ENCODE measurements around the gene ZSWIM5. TPM values are rescaled to one million over a fixed set of nuclear protein-coding genes. Genes with fewer than 3 reads are reported as not detected.
"Not testable (repeated sequence)": the region's sequence is repeated elsewhere in the genome, so short reads cannot be mapped to it uniquely, and the experiment has no call there.

ZSWIM5 gene
- total RNA-seq, 1 donor from 2014 or later = 1.5 TPM

DNA sequence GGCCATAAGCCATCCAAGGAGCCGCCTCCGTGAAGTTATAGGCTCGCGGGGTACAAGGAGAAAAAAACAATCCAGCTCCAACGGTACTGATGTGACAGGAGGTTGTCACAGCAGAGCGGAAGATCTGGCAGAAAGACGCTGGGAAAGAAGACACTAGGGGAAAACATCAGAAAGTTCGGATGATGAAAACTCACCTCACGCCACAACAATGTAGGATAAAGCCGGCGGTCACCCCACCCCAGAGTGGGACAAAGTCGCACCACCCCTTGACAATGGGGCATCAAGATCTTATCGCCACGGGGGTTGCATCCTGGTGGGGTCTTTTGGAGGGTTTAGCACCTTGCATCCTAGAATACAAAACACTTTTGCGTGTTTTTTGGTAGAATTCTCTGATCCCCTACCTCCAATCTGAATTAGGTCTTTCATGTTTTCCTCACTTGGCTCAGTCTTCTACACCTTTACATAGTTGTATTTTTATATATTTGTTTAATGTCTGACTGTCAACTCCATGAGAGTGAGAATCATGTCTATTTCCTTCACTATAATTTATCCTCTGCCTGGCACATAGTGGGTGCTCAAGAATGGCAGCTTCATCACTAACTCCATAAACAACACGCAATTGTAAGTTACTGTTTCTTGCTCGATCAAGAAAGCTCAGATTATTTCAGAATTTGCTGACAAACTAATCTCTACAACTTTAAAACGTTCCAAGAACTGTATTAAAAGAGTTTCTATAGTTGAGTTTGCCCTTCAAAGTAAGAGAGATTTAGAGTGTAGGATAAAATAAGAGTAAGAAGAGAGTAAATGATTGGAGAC, 611 bp upstream of the ZSWIM5 start:
- no peak for DNase-seq (ENCODE audit: low spot score)
- intact Hi-C loops (cut with DNase I) = loop anchor here (10.0 kb wide), 1 partner anchor 288 kb away; the partner anchor contains the start of gene TESK2

DNA sequence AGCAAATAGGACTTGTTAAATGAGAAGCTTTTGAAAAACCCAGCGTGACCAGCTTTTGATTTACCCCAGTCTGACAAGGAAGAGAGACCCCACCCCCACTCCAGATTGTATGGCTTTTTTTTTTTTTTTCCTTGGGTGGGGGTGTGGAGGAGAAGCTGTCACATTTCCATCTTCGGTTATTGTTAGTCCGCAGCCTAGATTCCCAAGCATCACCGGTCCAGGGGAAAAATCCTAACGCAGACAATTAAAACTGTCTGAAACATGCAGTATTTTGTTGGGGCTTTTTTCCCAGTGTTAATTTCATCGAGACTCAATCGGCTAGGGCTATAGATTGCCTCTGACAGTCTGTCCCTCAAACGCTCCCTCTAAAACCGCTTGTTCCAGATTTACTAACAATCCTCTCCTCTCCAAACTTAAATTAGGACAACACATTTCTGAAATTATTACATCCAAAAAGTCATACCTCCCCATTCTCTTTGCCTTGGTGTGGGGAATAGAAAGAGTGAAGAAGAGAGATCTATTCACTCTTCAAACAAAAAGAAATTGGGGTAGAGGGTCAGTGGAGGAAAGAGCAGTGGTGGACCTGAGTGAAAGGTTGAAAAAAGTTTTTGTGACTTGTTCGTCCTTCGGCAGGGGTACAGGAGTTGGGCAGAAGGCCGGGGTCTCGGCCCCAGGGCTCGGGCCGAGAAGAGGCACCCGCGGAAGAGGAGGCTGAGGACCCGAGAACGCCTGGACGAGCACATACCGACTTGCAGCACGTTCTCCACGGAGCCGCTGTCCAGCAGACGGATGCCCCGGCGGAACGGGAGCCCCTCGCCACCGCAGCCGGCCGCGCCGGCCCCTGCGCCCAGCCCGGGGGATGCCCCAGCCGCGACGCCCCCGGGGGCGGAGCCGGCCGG, 1.1 kb downstream of the ZSWIM5 start:
- intact Hi-C loops (cut with DNase I) = loop anchor here (2.0 to 10.0 kb wide), 2 partner anchors 100 to 290 kb away; partner anchors contain the start of gene TESK2
- DNase-seq (ENCODE audit: low spot score) = peak; percentile 81

DNA sequence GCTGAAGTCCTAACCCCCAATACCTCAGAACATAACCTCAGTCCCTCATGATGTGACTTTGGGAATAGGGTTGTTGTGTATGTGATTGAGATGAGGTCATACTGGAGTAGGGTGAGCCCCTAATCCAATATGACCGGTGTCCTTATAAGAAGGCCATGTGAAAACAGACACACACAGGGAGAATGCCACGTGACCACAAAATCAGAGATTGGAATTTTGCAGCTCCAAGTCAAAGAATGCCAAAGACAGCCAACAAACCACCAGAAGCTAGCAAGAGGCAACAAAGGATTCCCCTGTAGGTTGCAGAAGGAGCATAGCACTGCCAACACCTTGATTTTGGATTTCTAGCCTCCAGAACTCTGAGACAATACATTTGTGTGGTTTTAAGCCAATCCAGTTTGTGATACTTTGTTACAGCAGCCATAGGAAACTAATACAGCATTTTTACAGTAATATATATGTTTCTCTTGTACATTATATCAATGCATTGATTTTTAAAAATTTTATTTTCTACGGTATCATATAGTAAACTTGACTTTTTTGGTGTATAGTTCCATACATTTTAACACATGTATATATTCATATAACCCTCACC, 5.4 kb downstream of the ZSWIM5 start:
- intact Hi-C loops (cut with DNase I) = loop anchor here (10.0 kb wide), 1 partner anchor 294 kb away; the partner anchor contains the start of gene TESK2
- DNase-seq (ENCODE audit: low spot score) = no peak

DNA sequence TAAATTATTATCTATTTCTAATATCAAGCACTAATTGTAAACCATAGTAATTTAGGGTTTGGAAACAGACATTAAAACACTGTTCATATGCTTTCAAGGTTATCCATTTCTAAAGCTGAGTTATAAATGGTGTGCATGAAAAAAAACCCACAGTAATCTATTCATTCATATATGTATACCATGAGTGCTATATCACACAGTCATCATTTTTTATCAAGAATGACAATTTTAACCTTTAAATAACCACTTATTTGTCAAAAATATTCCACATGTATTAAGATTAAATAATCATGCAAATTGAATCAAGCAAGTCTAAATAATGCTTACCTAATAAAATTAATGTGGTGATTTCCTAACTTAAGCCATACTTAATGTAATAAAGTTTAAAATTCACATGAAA, 6.0 kb downstream of the ZSWIM5 start:
- intact Hi-C loops (cut with DNase I) = loop anchor here (10.0 kb wide), 1 partner anchor 294 kb away; the partner anchor contains the start of gene TESK2
- no peak for DNase-seq (ENCODE audit: low spot score)

DNA sequence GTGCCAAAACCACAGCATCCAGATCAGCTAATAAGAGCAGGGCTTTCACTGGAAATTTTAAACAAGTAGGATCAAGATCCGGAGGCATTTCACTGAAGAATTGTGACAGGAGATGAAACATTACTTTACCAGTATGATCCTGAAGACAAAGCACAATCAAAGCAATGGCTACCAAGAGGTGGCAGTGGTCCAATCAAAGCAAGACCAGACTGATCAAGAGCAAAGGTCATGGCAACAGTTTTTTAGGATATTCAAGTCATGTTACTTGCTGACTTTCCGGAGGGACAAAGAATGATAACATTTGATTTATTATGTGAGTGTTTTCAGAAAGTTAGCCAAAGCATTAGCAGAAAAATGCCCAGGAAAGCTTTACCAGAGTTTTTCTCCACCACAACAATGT, 8.2 kb downstream of the ZSWIM5 start:
- intact Hi-C loops (cut with DNase I) = no loop called here
- no peak for DNase-seq (ENCODE audit: low spot score)

DNA sequence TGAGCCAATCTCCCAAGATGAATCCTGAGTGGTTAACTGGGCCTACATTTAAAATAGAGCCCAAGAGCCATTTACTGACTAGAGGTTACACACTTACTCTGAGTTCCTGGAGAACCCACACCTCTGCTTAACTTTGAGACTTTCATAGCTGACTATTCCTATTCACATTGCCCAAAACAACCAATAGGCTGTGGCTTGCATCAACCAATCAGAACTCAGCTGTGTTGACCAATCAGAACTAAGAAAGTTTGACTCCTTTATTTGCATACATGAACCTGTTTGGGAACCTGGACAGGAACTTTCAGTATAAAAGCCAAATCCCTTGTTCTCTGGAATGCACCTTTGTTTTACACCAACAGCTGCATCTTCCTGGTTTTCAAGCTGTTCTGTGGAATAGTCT, 9.5 kb downstream of the ZSWIM5 start:
- intact Hi-C loops (cut with DNase I) = no loop called here
- DNase-seq (ENCODE audit: low spot score) = no peak

DNA sequence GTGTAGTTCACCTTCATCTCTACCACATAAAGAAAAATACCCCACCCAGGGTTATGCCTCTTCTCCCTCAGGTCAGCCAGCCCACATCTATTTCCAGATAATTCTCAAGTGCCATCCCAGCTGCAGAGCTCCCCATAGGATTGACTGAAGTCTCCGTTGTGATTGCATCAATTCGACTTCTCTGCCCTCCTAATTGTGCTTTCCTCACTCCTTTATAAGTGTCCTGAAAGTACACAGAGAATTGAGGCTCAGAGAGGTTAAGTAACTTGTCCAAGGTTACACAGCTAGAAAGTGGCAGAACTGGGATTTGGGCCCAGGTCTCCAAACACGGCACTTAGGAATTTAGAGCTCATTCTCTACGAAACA, 15.0 kb downstream of the ZSWIM5 start:
- intact Hi-C loops (cut with DNase I) = no loop called here

DNA sequence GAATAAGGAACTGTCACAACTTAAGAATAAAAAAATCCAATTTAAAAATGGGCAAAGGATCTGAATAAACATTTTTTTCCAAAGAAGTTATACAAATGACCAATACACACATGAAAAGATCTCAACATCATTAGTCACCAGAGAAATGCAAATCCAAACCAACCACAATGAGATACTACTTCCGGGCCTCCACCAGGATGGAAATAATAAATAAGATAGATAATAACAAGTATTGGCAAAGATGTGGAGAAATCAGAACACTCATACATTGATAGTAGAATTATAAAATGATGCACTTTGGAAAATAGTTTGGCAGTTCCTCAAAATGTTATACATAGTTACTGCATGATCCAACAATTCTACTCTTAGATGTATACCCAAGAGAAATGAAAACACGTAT, 18.7 kb downstream of the ZSWIM5 start:
- intact Hi-C loops (cut with DNase I) = no loop called here

More for the DNA sequence above, 15.0 kb downstream of the ZSWIM5 start:
- no peak for DNase-seq (ENCODE audit: low spot score)

DNA sequence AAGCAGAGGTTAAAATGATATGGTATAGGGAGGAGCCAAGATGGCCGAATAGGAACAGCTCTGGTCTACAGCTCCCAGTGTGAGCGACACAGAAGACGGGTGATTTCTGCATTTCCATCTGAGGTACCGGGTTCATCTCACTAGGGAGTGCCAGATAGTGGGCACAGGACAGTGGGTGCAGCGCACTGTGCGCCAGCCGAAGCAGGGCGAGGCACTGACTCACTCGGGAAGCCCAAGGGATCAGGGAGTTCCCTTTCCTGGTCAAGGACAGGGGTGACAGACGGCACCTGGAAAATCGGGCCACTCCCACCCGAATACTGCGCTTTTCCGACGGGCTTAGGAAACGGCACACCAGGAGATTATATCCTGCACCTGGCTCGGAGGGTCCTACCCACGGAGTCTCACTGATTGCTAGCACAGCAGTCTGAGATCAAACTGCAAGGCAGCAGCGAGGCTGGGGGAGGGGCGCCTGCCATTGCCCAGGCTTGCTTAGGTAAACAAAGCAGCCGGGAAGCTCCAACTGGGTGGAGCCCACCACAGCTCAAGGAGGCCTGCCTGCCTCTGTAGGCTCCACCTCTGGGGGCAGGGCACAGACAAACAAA, 26.4 kb downstream of the ZSWIM5 start:
- DNase-seq (ENCODE audit: low spot score); intact Hi-C loops (cut with DNase I): not testable (repeated sequence)

More for the DNA sequence above, 18.7 kb downstream of the ZSWIM5 start:
- DNase-seq (ENCODE audit: low spot score) = no peak

DNA sequence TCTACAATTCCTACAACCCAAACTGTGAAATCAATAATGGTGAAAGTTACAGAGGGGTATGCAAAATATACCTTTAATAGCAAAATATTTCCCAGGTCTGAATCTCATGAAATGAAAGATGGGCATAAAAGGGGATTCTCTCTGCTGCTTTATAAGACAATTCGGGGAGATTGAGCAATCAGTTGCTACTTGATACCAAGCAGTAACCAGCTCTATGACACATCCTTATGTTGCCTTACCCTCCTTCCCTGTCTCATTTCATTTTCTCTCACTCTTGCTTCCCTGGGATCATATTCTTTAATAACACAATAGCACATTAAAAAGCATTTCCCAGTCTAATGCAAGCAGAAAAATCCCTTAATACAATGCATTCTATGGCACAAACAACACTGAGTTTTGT, 29.0 kb downstream of the ZSWIM5 start:
- intact Hi-C loops (cut with DNase I) = no loop called here
- DNase-seq (ENCODE audit: low spot score) = no peak

DNA sequence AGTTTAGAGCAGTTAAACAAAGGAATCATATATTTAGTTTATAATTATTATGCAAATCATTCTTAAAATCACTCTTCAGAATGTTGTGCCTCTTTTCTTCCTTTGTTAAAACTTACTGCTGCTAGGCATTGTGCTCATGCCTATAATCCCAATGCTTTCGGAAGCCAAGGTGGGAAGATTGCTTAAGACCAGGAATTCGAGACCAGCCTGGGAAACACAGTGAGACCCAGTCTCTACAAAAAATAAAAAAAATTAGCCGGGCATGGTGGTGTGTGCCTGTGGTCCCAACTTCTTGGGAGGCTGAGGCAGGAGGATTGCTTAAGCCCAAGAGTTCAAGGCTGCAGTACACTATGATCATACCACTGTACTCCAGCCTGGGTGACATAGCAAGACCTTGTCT, 33.6 kb downstream of the ZSWIM5 start:
- intact Hi-C loops (cut with DNase I) = no loop called here
- DNase-seq (ENCODE audit: low spot score) = no peak

DNA sequence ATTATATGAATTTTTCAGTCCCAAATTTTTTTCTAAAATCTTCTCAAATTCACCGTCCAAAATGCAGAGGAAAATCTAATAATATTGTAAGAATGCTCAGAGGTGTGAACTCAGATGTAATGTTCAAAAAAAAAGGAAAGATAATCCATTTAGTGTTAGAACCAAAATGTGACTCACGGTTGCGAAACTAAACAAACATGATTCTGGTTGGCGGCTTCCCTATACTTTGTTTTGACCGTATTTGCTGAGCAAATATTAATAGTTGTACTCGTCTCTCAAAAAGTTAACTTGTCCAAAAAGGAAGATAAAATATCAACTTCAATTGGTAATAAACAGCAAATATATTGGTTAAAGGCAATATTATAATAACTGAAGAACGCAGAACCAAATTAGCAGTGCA, 34.4 kb downstream of the ZSWIM5 start:
- no peak for DNase-seq (ENCODE audit: low spot score)
- intact Hi-C loops (cut with DNase I) = no loop called here

DNA sequence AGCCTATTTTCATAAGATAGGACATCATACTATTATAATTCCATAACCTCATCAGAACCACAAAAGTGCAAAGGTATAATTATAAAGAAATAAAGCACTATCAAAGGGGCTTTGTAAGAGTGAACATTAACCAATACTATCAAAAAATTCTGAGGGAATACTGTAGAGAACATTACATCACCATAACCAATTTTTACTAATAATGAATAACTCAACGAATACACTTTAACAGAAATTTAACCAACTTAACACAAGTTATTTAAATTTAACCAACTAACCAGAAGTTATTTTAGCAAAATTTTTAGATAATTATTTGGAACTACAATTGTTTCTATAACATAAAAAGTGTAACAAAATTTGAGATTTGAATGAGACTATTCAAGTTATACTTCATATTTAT, 34.8 kb downstream of the ZSWIM5 start:
- intact Hi-C loops (cut with DNase I) = no loop called here
- DNase-seq (ENCODE audit: low spot score) = no peak

DNA sequence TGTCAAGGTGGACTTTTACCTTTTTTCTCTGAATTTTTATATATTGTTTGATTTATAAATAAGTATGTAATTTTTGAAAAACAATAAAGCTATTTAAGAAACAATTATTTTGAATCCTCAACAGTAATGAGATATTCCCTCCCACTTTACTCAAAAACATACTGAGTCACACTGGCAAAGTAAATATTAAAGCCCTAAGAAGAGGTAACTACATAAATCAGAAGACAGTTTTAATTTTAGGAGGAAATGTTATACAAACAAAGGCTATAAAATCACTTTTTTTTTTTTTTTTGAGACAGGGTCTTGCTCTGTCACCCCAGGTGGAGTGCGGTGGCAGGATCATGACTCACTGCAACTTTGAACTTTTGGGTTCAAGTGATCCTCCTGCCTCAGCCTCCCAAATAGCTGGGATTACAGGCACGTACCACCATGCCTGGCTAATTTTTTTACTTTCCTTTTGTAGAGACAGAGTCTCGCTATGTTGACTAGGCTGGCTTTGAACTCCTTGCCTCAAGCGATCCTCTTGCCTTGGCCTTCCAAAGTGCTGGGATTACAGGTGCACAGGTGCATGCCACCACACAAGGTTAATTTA, 36.2 kb downstream of the ZSWIM5 start:
- no peak for DNase-seq (ENCODE audit: low spot score)
- intact Hi-C loops (cut with DNase I) = no loop called here

DNA sequence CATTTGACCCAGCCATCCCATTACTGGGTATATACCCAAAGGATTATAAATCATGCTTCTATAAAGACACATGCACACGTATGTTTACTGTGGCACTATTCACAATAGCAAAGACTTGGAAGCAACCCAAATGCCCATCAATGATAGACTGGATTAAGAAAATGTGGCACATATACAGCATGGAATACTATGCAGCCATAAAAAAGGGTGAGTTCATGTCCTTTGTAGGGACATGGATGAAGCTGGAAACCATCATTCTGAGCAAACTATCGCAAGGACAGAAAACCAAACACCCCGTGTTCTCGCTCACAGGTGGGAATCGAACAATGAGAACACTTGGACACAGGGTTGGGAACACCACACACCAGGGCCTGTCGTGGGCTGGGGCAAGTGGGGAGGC, 38.5 kb downstream of the ZSWIM5 start:
- intact Hi-C loops (cut with DNase I); DNase-seq (ENCODE audit: low spot score): not testable (repeated sequence)

DNA sequence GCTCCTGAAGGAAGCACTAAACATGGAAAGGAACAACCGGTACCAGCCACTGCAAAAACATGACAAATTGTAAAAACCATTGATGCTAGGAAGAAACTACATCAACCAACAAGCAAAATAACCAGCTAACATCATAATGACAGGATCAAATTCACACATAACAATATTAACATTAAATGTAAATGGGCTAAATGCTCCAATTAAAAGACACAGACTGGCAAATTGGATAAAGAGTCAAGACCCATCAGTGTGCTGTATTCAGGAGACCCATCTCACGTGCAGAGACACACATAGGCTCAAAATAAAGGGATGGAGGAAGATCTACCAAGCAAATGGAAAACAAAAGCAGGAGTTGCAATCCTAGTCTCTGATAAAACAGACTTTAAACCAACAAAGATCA, 42.1 kb downstream of the ZSWIM5 start:
- intact Hi-C loops (cut with DNase I); DNase-seq (ENCODE audit: low spot score): not testable (repeated sequence)

DNA sequence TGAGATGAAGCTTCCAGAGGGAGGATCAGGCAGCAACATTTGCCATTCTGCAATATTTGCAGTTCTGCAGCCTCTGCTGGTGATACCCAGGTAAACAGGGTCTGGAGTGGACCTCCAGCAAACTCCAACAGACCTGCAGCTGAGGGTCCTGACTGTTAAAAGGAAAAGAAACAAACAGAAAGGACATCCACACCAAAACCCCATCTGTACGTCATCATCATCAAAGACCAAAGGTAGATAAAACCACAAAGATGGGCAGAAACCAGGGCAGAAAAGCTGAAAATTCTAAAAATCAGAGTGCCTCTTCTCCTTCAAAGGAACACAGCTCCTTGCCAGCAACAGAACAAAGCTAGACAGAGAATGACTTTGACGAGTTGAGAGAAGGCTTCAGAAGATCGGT, 43.3 kb downstream of the ZSWIM5 start:
- DNase-seq (ENCODE audit: low spot score); intact Hi-C loops (cut with DNase I): not testable (repeated sequence)

DNA sequence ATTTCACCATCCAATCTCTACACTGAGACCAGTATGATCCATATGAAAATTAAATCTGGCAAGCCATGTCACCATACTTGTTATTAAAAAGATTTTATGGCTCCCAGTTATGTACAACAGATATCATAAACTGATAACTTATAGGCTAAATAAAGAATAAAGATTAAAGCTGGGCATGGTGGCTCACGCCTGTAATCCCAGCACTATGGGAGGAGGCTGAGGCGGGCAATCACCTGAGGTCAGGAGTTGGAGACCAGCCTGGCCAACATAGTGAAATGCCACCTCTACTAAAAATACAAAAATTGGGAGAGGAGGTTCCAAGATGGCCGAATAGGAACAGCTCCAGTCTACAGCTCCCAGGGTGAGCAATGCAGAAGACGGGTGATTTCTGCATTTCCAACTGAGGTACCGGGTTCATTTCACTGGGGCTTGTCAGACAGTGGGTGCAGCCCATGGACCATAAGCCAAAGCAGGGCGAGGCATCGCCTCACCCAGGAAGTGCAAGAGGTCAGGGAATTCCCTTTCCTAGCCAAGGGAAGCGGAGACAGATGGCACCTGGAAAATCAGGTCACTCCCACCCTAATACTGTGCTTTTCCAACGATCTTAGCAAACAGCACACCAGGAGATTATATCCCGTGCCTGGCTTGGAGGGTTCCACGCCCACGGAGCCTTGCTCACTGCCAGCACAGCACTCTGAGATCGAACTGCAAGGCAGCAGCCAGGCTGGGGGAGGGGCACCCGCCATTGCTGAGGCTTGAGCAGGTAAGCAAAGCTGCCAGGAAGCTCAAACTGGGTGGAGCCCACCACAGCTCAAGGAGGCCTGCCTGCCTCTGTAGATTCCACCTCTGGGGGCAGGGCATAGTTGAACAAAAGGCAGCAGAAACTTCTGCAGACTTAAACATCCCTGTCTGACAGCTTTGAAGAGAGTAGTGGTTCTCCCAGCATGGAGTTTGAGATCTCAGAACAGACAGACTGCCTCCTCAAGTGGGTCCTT, 44.1 kb downstream of the ZSWIM5 start:
- DNase-seq (ENCODE audit: low spot score); intact Hi-C loops (cut with DNase I): not testable (repeated sequence)
